WTC11 (cell line): ENCODE results near the gene NLRP6. TPM values are rescaled to one million over a fixed set of nuclear protein-coding genes. Genes with fewer than 3 reads are reported as not detected.

ENCODE experiments used
- ATAC-seq: fragments of 200-7000 bp; cut with Tn5 transposase; 2 replicates; pipeline ENCODE4 v1.10.0; 2021; ENCODE audit warnings: mild to moderate bottlenecking, moderate library complexity
- CTCF ChIA-PET: fragments of 300-600 bp; sonication (Branson Sonifier 250); formaldehyde crosslinking; loops from one replicate; lab custom pipeline; 2021; ENCODE audit warnings: antibody characterized with exemption; lab: Charles Lee
- POLR2A ChIA-PET: fragments of 350-600 bp; sonication (Branson Sonifier 250); formaldehyde crosslinking; loops from one replicate; lab custom pipeline; 2021; ENCODE audit warnings: antibody characterized with exemption; lab: Charles Lee
- DNase-seq: peaks from one replicate; pipeline ENCODE4 v3.0.0; 2021; ENCODE audit warnings: low spot score
- H3K27ac Mint-ChIP-seq: 2 replicates; pipeline ENCODE4 v1.8.0; 2021; ENCODE audit warnings: mixed read lengths
- H3K27me3 Mint-ChIP-seq: 2 replicates; pipeline ENCODE4 v1.8.0; 2021; ENCODE audit warnings: low read depth, mild to moderate bottlenecking, moderate library complexity, mixed read lengths
- H3K36me3 Mint-ChIP-seq: 2 replicates; pipeline ENCODE4 v1.8.0; 2021; ENCODE audit warnings: mixed read lengths
- H3K4me1 Mint-ChIP-seq: 2 replicates; pipeline ENCODE4 v1.8.0; 2022; ENCODE audit warnings: mixed read lengths
- H3K4me3 Mint-ChIP-seq: 2 replicates; pipeline ENCODE4 v1.8.0; 2021; ENCODE audit warnings: mild to moderate bottlenecking, moderate library complexity, mixed read lengths
- H3K9me3 Mint-ChIP-seq: 2 replicates; pipeline ENCODE4 v1.8.0; 2021; ENCODE audit warnings: mixed read lengths
- ATF1 ChIP-seq: sonication (generic); formaldehyde crosslinking; IDR thresholded peaks from 2 replicates; pipeline ENCODE4 v1.8.1; 2023; ENCODE audit warnings: mild to moderate bottlenecking, moderate library complexity, missing genetic modification reagents
- CBFB ChIP-seq: sonication (generic); formaldehyde crosslinking; IDR thresholded peaks from 2 replicates; pipeline ENCODE4 v1.8.1; 2022; ENCODE audit warnings: mild to moderate bottlenecking, low read depth, missing genetic modification reagents
- CREM ChIP-seq: sonication (generic); formaldehyde crosslinking; IDR thresholded peaks from 2 replicates; pipeline ENCODE4 v1.8.1; 2022; ENCODE audit warnings: mild to moderate bottlenecking, missing genetic modification reagents, moderate library complexity
- GABPB1 ChIP-seq: sonication (generic); formaldehyde crosslinking; IDR thresholded peaks from 2 replicates; pipeline ENCODE4 v1.8.1; 2023; ENCODE audit warnings: mild to moderate bottlenecking, missing genetic modification reagents
- IRF2 ChIP-seq: sonication (generic); formaldehyde crosslinking; IDR thresholded peaks from 2 replicates; pipeline ENCODE4 v1.8.0; 2022; ENCODE audit warnings: low read depth, missing genetic modification reagents, borderline replicate concordance
- MYBL2 ChIP-seq: sonication (generic); formaldehyde crosslinking; IDR thresholded peaks from 2 replicates; pipeline ENCODE4 v1.8.1; 2023; ENCODE audit warnings: mild to moderate bottlenecking, moderate library complexity, missing genetic modification reagents
- NFATC4 ChIP-seq: fragments of 250-450 bp; sonication (Bioruptor Pico); IDR thresholded peaks from 2 replicates; pipeline ENCODE4 v1.9.0; 2021; ENCODE audit warnings: mild to moderate bottlenecking
- TEAD4 ChIP-seq: sonication (generic); formaldehyde crosslinking; IDR thresholded peaks from 2 replicates; pipeline ENCODE4 v1.8.0; 2022; ENCODE audit warnings: mild to moderate bottlenecking, missing genetic modification reagents
- ZBTB21 ChIP-seq: sonication (generic); formaldehyde crosslinking; IDR thresholded peaks from 2 replicates; pipeline ENCODE4 v1.8.1; 2023; ENCODE audit warnings: mild to moderate bottlenecking, missing genetic modification reagents, borderline replicate concordance
- ZNF121 ChIP-seq: sonication (generic); formaldehyde crosslinking; IDR thresholded peaks from 2 replicates; pipeline ENCODE4 v1.8.0; 2023; ENCODE audit warnings: missing genetic modification reagents
- ZNF219 ChIP-seq: sonication (generic); formaldehyde crosslinking; IDR thresholded peaks from 2 replicates; pipeline ENCODE4 v1.8.0; 2023; ENCODE audit warnings: missing genetic modification reagents, mild to moderate bottlenecking, borderline replicate concordance
- ZNF232 ChIP-seq: sonication (generic); formaldehyde crosslinking; IDR thresholded peaks from 2 replicates; pipeline ENCODE4 v1.8.0; 2022; ENCODE audit warnings: mild to moderate bottlenecking, missing genetic modification reagents
- ZNF263 ChIP-seq: sonication (generic); formaldehyde crosslinking; IDR thresholded peaks from 2 replicates; pipeline ENCODE4 v1.8.1; 2022; ENCODE audit warnings: low read depth, mild to moderate bottlenecking, moderate library complexity, missing genetic modification reagents
- total RNA-seq: library from RNA; stranded (reverse); gene quantifications from 3 replicates; pipeline ENCODE4 v1.2.3, GENCODE V29; 2021
- TF ChIP-seq, protein P1 (sequence below): sonication (generic); formaldehyde crosslinking; IDR thresholded peaks from 2 replicates; pipeline ENCODE4 v1.8.0; 2022; ENCODE audit warnings: mild to moderate bottlenecking, missing genetic modification reagents
- TF ChIP-seq, protein P2 (sequence below): sonication (generic); formaldehyde crosslinking; IDR thresholded peaks from 2 replicates; pipeline ENCODE4 v1.8.0; 2022; ENCODE audit warnings: missing genetic modification reagents
- TF ChIP-seq, protein P3 (sequence below): sonication (generic); formaldehyde crosslinking; IDR thresholded peaks from 2 replicates; pipeline ENCODE4 v1.8.1; 2023; ENCODE audit warnings: mild to moderate bottlenecking, missing genetic modification reagents, moderate library complexity
- TF ChIP-seq, protein P4 (sequence below): sonication (generic); formaldehyde crosslinking; IDR thresholded peaks from 2 replicates; pipeline ENCODE4 v1.8.0; 2023; ENCODE audit warnings: mild to moderate bottlenecking, missing genetic modification reagents
- TF ChIP-seq, protein P5 (sequence below): sonication (generic); formaldehyde crosslinking; IDR thresholded peaks from 2 replicates; pipeline ENCODE4 v1.8.1; 2022; ENCODE audit warnings: low read depth, mild to moderate bottlenecking, moderate library complexity, missing genetic modification reagents, borderline replicate concordance

The NLRP6 gene
- total RNA-seq, 1 experiment from 2014 or later = 0.09 TPM

DNA sequence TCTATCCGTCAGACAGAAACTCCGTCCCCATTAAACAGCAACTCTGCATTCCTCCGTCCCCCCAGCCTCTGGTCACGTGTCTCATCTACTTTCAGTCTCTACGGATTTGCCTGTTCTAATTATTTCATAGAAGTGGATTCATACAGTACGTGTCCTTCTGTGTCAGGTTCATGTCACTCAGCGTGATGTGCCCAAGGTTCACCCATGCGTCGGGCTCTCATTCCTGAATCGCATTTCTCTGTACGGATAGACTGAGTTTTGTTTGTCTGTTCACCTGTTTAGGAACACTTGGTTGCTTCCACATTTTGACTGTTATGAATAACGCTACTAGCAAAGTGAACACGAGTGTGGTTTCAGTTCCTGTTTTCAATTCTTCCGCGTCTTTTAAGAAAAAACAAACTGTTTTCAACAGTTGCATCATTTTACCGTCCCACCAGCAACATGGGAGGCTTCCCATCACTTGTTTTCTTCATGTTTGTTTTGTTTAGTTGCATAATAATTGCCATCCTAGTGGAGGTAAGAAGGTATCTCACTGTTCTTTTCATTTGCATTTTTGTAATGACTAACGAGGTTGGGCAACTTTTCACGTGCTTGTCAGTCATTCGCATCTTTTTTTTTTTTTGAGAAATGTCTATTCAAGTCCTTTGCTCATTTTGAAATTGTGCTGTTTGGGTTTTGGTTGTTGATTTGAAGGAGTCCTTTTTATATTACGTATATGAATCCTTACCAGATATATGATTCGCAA, 8.9 kb upstream of the NLRP6 start:
- Mint-ChIP-seq H3K9me3 (peaks cover 11% of the 10 kb centered on the region; the same call in 1 of the 2 replicates), H3K4me1 (peaks cover 28% of the 10 kb centered on the region), H3K36me3 (0 out of 2 replicates have a peak, but pooled peaks cover 3% of the 10 kb centered on the region), H3K27ac (peak overlapping the region; percentile 71), H3K4me3 (peak overlapping the region; percentile 46), H3K27me3 (no peaks in the 10 kb centered on the region; the same call in 1 of the 2 replicates)
- ATAC-seq (no peak), DNase-seq (no peak)
- CTCF ChIA-PET = interaction anchor here (0.9 to 2.9 kb wide), 6 partner anchors 10 to 99 kb away, joined by 3 to 20 read pairs (median 4); no protein-coding TSS in a partner anchor
- TF ChIP-seq, protein P1, sequence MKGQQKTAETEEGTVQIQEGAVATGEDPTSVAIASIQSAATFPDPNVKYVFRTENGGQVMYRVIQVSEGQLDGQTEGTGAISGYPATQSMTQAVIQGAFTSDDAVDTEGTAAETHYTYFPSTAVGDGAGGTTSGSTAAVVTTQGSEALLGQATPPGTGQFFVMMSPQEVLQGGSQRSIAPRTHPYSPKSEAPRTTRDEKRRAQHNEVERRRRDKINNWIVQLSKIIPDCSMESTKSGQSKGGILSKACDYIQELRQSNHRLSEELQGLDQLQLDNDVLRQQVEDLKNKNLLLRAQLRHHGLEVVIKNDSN = peak; percentile 70; the same call in 1 of the 2 replicates
- TF ChIP-seq, protein P2, sequence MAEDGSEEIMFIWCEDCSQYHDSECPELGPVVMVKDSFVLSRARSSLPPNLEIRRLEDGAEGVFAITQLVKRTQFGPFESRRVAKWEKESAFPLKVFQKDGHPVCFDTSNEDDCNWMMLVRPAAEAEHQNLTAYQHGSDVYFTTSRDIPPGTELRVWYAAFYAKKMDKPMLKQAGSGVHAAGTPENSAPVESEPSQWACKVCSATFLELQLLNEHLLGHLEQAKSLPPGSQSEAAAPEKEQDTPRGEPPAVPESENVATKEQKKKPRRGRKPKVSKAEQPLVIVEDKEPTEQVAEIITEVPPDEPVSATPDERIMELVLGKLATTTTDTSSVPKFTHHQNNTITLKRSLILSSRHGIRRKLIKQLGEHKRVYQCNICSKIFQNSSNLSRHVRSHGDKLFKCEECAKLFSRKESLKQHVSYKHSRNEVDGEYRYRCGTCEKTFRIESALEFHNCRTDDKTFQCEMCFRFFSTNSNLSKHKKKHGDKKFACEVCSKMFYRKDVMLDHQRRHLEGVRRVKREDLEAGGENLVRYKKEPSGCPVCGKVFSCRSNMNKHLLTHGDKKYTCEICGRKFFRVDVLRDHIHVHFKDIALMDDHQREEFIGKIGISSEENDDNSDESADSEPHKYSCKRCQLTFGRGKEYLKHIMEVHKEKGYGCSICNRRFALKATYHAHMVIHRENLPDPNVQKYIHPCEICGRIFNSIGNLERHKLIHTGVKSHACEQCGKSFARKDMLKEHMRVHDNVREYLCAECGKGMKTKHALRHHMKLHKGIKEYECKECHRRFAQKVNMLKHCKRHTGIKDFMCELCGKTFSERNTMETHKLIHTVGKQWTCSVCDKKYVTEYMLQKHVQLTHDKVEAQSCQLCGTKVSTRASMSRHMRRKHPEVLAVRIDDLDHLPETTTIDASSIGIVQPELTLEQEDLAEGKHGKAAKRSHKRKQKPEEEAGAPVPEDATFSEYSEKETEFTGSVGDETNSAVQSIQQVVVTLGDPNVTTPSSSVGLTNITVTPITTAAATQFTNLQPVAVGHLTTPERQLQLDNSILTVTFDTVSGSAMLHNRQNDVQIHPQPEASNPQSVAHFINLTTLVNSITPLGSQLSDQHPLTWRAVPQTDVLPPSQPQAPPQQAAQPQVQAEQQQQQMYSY (CRISPR knock-in tag) = no peak
- TF ChIP-seq, protein P3, sequence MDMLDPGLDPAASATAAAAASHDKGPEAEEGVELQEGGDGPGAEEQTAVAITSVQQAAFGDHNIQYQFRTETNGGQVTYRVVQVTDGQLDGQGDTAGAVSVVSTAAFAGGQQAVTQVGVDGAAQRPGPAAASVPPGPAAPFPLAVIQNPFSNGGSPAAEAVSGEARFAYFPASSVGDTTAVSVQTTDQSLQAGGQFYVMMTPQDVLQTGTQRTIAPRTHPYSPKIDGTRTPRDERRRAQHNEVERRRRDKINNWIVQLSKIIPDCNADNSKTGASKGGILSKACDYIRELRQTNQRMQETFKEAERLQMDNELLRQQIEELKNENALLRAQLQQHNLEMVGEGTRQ (CRISPR knock-in tag) = peak; percentile 66
- peak; percentile 86 for TF ChIP-seq GABPB1 (CRISPR knock-in tag)
- POLR2A ChIA-PET = interaction anchor here (0.9 kb wide), 1 partner anchor 31 kb away, joined by 3 read pairs; no protein-coding TSS in a partner anchor

DNA sequence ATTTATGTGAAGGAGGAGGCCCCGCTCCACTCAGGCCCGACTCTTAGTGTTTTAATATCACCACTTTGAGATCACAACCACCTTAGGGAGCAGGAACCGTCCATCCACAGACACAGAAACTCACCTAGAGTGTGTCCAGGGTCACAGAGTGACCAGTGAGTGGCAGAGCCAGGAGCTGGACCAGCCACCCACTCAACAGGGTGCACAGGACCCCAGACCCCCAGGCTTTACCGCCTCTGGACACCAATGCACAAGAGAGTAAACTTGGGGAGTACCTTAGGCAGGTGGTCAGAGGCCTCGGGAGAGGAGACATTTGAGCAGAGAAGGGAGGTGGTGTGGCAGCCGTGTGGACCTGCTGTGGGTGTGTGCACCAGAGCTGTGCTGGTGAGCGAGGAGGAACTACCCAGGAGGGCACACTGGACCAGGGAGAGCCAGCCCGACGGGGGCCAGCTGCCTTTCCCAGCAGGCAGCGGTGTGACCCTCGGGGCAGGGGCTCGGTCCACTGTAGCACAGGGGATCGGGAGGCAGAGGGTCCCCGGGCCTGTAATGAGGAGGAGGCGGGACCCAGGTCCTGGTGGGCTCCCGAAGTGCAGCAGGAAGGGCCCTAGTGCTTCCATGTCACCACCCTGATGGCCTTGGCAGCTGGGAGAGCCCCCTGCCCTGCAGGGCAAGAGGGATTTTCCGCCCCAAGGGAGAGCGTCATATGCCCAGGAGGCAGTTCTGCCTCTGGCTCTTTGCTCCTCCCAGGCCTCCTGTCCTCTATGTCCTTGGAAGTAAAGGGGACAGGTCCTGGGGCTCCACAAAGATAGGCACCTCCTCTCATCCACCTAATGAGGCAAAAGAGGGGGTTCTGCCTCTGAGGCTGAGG, 7.5 kb upstream of the NLRP6 start:
- peak overlapping the region; percentile 41; the same call in 1 of the 2 replicates for H3K27ac Mint-ChIP-seq
- CTCF ChIA-PET = interaction anchor here (1.0 kb wide), 1 partner anchor 47 kb away, joined by 3 read pairs; no protein-coding TSS in a partner anchor
- H3K36me3 Mint-ChIP-seq = 0 out of 2 replicates have a peak, but pooled peaks cover 3% of the 10 kb centered on the region
- peaks cover 36% of the 10 kb centered on the region for H3K4me1 Mint-ChIP-seq
- H3K27me3 Mint-ChIP-seq = no peaks in the 10 kb centered on the region; the same call in 1 of the 2 replicates
- DNase-seq (no peak), ATAC-seq (no peak)
- POLR2A ChIA-PET = interaction anchor here (0.6 to 1.2 kb wide), 2 partner anchors 13 to 86 kb away, joined by 3 to 4 read pairs; no protein-coding TSS in a partner anchor
- peaks cover 4% of the 10 kb centered on the region; the same call in 1 of the 2 replicates for H3K9me3 Mint-ChIP-seq
- no peak for TF ChIP-seq MYBL2 (CRISPR knock-in tag)
- no peak for TF ChIP-seq TEAD4
- no peak overlapping the region for H3K4me3 Mint-ChIP-seq

DNA sequence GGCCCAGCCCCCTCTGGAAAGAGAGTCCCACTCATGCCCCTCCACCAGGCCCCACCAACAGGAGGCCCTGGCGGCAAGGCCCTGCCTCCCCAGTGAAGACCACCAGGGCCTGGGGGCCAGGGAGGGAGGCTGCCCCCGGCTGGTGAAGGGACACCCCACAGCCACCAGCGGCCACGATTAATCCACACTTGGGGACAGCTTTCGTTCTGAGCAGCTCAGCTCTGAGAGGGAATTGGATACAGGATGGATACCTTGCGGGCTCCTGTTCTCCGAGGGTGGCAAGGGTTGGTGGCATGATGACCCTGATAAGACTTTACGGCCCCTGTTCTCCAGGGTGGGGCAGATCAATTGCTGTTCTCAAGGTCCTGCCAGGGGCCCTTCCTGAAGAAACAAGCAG, 6.9 kb upstream of the NLRP6 start:
- Mint-ChIP-seq H3K27me3 (peaks cover under 1% of the 10 kb centered on the region; the same call in 1 of the 2 replicates), H3K36me3 (0 out of 2 replicates have a peak, but pooled peaks cover 3% of the 10 kb centered on the region), H3K4me1 (peaks cover 36% of the 10 kb centered on the region), H3K9me3 (peaks cover 9% of the 10 kb centered on the region), H3K4me3 (no peak overlapping the region), H3K27ac (no peak overlapping the region)
- CTCF ChIA-PET = interaction anchor here (1.0 to 1.1 kb wide), 2 partner anchors 21 to 46 kb away, joined by 3 to 5 read pairs; no protein-coding TSS in a partner anchor
- ATAC-seq = no peak
- POLR2A ChIA-PET = interaction anchor here (0.6 to 1.2 kb wide), 2 partner anchors 12 to 85 kb away, joined by 3 to 4 read pairs; no protein-coding TSS in a partner anchor
- no peak for DNase-seq
- TF ChIP-seq CBFB (CRISPR knock-in tag) = no peak
- no peak for TF ChIP-seq CREM
- TF ChIP-seq IRF2 (CRISPR knock-in tag) = no peak
- TF ChIP-seq ZNF121 (CRISPR knock-in tag) = no peak
- TF ChIP-seq ATF1 (CRISPR knock-in tag) = no peak
- no peak for TF ChIP-seq NFATC4 (CRISPR knock-in tag)
- TF ChIP-seq, protein P4, sequence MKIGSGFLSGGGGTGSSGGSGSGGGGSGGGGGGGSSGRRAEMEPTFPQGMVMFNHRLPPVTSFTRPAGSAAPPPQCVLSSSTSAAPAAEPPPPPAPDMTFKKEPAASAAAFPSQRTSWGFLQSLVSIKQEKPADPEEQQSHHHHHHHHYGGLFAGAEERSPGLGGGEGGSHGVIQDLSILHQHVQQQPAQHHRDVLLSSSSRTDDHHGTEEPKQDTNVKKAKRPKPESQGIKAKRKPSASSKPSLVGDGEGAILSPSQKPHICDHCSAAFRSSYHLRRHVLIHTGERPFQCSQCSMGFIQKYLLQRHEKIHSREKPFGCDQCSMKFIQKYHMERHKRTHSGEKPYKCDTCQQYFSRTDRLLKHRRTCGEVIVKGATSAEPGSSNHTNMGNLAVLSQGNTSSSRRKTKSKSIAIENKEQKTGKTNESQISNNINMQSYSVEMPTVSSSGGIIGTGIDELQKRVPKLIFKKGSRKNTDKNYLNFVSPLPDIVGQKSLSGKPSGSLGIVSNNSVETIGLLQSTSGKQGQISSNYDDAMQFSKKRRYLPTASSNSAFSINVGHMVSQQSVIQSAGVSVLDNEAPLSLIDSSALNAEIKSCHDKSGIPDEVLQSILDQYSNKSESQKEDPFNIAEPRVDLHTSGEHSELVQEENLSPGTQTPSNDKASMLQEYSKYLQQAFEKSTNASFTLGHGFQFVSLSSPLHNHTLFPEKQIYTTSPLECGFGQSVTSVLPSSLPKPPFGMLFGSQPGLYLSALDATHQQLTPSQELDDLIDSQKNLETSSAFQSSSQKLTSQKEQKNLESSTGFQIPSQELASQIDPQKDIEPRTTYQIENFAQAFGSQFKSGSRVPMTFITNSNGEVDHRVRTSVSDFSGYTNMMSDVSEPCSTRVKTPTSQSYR = no peak
- no peak for TF ChIP-seq ZNF263 (CRISPR knock-in tag)
- no peak for TF ChIP-seq ZNF232 (CRISPR knock-in tag)
- TF ChIP-seq ZNF219 (CRISPR knock-in tag) = no peak
- TF ChIP-seq, protein P5, sequence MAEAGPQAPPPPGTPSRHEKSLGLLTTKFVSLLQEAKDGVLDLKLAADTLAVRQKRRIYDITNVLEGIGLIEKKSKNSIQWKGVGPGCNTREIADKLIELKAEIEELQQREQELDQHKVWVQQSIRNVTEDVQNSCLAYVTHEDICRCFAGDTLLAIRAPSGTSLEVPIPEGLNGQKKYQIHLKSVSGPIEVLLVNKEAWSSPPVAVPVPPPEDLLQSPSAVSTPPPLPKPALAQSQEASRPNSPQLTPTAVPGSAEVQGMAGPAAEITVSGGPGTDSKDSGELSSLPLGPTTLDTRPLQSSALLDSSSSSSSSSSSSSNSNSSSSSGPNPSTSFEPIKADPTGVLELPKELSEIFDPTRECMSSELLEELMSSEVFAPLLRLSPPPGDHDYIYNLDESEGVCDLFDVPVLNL = no peak
- TF ChIP-seq ZBTB21 (CRISPR knock-in tag) = no peak
